A673 (cell line): ENCODE measurements around the gene ZNF823. TPM values are rescaled to one million over a fixed set of nuclear protein-coding genes. Genes with fewer than 3 reads are reported as not detected.

ENCODE experiments used
- BruUV-seq: library from RNA; stranded (reverse); fragments of 400-500 nt; replicated peaks from 2 replicates; lab custom pipeline; 2021; lab: Mats Ljungman, UMichigan
- CTCF ChIA-PET: fragments of 300-600 bp; sonication (Branson Sonifier 250); formaldehyde crosslinking; loops from one replicate; lab custom pipeline; 2022; ENCODE audit warnings: antibody characterized with exemption; lab: Charles Lee
- POLR2A ChIA-PET: fragments of 300-600 bp; sonication (Branson Sonifier 250); formaldehyde crosslinking; loops from one replicate; lab custom pipeline; 2022; ENCODE audit warnings: antibody characterized with exemption; ENCODE audit not compliant: low non-redundant PET; lab: Charles Lee
- DNase-seq: peaks from one replicate; pipeline ENCODE4 v3.0.0-alpha.2; 2015; ENCODE audit warnings: low spot score
- H3K27ac ChIP-seq: fragments of 200-600 bp; sonication (generic); 2 replicates; pipeline ENCODE4 v1.5.1; 2016; ENCODE audit warnings: mixed run types, low read depth, mild to moderate bottlenecking, mixed read lengths, antibody characterized with exemption, low read length; ENCODE audit not compliant: poor library complexity, severe bottlenecking
- H3K27me3 ChIP-seq: fragments of 200-600 bp; sonication (generic); replicated peaks from 2 replicates; pipeline ENCODE4 v1.6.1; 2017; ENCODE audit warnings: mixed run types, low read depth, mild to moderate bottlenecking, mixed read lengths, antibody characterized with exemption, low read length; ENCODE audit not compliant: insufficient read depth, poor library complexity
- H3K36me3 ChIP-seq: fragments of 200-600 bp; sonication (generic); 2 replicates; pipeline ENCODE4 v1.6.1; 2016; ENCODE audit warnings: mixed run types, mild to moderate bottlenecking, mixed read lengths, antibody characterized with exemption, low read length; ENCODE audit not compliant: insufficient read depth, poor library complexity, severe bottlenecking
- H3K4me1 ChIP-seq: fragments of 200-600 bp; sonication (generic); 2 replicates; pipeline ENCODE4 v1.6.1; 2017; ENCODE audit warnings: mixed run types, mild to moderate bottlenecking, mixed read lengths, antibody characterized with exemption, low read length; ENCODE audit not compliant: insufficient read depth, poor library complexity, severe bottlenecking
- H3K4me3 ChIP-seq: fragments of 200-600 bp; sonication (generic); 2 replicates; pipeline ENCODE4 v1.5.1; 2016; ENCODE audit warnings: low read depth, mixed run types, mild to moderate bottlenecking, mixed read lengths, low read length; ENCODE audit not compliant: poor library complexity, severe bottlenecking
- H3K9me3 ChIP-seq: fragments of 200-600 bp; sonication (generic); 2 replicates; pipeline ENCODE4 v1.6.1; 2016; ENCODE audit warnings: mixed run types, low read depth, mild to moderate bottlenecking, mixed read lengths, antibody characterized with exemption, low read length; ENCODE audit not compliant: poor library complexity, severe bottlenecking
- EZH2 ChIP-seq: fragments of 200-600 bp; sonication (generic); IDR thresholded peaks from 2 replicates; pipeline ENCODE4 v1.6.1; 2017; ENCODE audit warnings: borderline replicate concordance, low read depth, mild to moderate bottlenecking, mixed read lengths, antibody characterized with exemption, low read length; ENCODE audit not compliant: poor library complexity, severe bottlenecking
- intact Hi-C: fragments of 100-400 bp; cut with micrococcal nuclease; formaldehyde crosslinking; loops from one replicate; pipeline ENCODE4 v1.10.0; 2022; ENCODE audit not compliant: unreplicated experiment
- total RNA-seq: library from RNA; stranded (reverse); gene quantifications from 2 replicates; pipeline ENCODE4 v1.2.3, GENCODE V29; 2021
- TF ChIP-seq, protein P1 (sequence below): fragments of 300-800, 200-600 bp; sonication (generic); conservative IDR thresholded peaks from 2 replicates; pipeline ENCODE4 v1.5.1; 2017; ENCODE audit warnings: low read depth, mild to moderate bottlenecking, antibody characterized with exemption, low read length, moderate library complexity, mixed read lengths

The ZNF823 gene
- total RNA-seq, 1 experiment from 2014 or later, result 8.4 TPM

DNA sequence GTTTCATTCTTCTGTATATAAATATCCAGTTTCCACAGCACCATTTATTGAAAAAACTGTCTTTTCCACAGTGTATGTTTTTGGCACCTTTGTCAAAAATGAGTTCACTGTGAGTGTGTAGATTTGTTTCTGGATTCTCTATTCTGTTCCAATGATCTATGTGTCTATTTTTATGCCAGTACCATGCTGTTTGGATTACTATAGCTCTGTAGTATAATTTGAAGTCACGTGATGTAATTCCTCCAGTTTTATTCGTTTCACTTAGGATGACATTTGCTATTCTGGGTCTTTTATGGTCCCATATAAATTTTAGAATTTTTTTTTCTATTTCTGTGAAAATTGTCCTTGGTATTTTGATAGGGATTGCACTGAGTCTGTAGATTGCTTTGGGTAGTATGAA, 11.0 kb upstream of the ZNF823 start:
- Histone ChIP-seq H3K27me3 (no peaks in the 10 kb centered on the region), H3K27ac (no peak overlapping the region), H3K4me1 (no peaks in the 10 kb centered on the region), H3K4me3 (no peak overlapping the region), H3K36me3 (no peaks in the 10 kb centered on the region), H3K9me3 (peaks cover 32% of the 10 kb centered on the region)
- BruUV-seq, result no TSS peak
- ChIA-PET POLR2A (no interaction called here), CTCF (no interaction called here)
- TF ChIP-seq EZH2, result no peak
- TF ChIP-seq, protein P1, sequence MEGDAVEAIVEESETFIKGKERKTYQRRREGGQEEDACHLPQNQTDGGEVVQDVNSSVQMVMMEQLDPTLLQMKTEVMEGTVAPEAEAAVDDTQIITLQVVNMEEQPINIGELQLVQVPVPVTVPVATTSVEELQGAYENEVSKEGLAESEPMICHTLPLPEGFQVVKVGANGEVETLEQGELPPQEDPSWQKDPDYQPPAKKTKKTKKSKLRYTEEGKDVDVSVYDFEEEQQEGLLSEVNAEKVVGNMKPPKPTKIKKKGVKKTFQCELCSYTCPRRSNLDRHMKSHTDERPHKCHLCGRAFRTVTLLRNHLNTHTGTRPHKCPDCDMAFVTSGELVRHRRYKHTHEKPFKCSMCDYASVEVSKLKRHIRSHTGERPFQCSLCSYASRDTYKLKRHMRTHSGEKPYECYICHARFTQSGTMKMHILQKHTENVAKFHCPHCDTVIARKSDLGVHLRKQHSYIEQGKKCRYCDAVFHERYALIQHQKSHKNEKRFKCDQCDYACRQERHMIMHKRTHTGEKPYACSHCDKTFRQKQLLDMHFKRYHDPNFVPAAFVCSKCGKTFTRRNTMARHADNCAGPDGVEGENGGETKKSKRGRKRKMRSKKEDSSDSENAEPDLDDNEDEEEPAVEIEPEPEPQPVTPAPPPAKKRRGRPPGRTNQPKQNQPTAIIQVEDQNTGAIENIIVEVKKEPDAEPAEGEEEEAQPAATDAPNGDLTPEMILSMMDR, result no peak
- intact Hi-C loops, result no loop called here
- no peak for DNase-seq

GRCh38 chr19:11747277-11747676, 8.5 kb upstream of the ZNF823 start:
- no TSS peak for BruUV-seq
- Histone ChIP-seq H3K27me3 (no peaks in the 10 kb centered on the region), H3K27ac (no peak overlapping the region), H3K4me3 (no peak overlapping the region), H3K9me3 (peaks cover 28% of the 10 kb centered on the region), H3K4me1 (no peaks in the 10 kb centered on the region), H3K36me3 (no peaks in the 10 kb centered on the region)
- POLR2A ChIA-PET, result no interaction called here
- CTCF ChIA-PET, result no interaction called here
- TF ChIP-seq, protein P1, result no peak
- no peak for TF ChIP-seq EZH2
- no peak for DNase-seq
- intact Hi-C loops, result no loop called here

GRCh38 chr19:11745869-11746268, 7.1 kb upstream of the ZNF823 start:
- peaks cover 22% of the 10 kb centered on the region for H3K9me3 ChIP-seq
- intact Hi-C loops, result no loop called here
- no peak for DNase-seq
- no peaks in the 10 kb centered on the region for H3K36me3 ChIP-seq
- ChIA-PET CTCF (no interaction called here), POLR2A (no interaction called here)
- no peaks in the 10 kb centered on the region for H3K4me1 ChIP-seq
- no peak overlapping the region for H3K4me3 ChIP-seq
- no peak for TF ChIP-seq EZH2
- TF ChIP-seq, protein P1, result no peak
- no peak overlapping the region for H3K27ac ChIP-seq
- H3K27me3 ChIP-seq, result no peaks in the 10 kb centered on the region
- no TSS peak for BruUV-seq
